ENCODE results near the gene TMEM40. TPM values are rescaled to one million over a fixed set of nuclear protein-coding genes. Genes with fewer than 3 reads are reported as not detected.
A peak's percentile ranks its signal among the peaks of the same experiment; 100 is the strongest.
"Not testable (repeated sequence)": the region's sequence is repeated elsewhere in the genome, so short reads cannot be mapped to it uniquely, and the experiment has no call there.

TMEM40 gene
- total RNA-seq (2014; rRNA removed; shearing (Covaris generic)): not detected in 2 replicates

- DNase-seq (ENCODE audit: low spot score): peak; percentile 61
Measured at GRCh38 chr3:12759097-12759679, at the start of gene TMEM40. Gene TMEM40 (minus strand): TSS chr3:12759259. CDS start chr3:12749832, 9,427 bp downstream.

GRCh38 chr3:12808587-12808986 lies 49.5 kb upstream of the TMEM40 start:
- DNase-seq (ENCODE audit: low spot score): no peak

- DNase-seq (ENCODE audit: low spot score): no peak
Measured at GRCh38 chr3:12807601-12808359, 48.7 kb upstream of the TMEM40 start.

GRCh38 chr3:12807066-12807465 lies 48.0 kb upstream of the TMEM40 start:
- no peak for DNase-seq (ENCODE audit: low spot score)

GRCh38 chr3:12803371-12803770 lies 44.3 kb upstream of the TMEM40 start:
- no peak for DNase-seq (ENCODE audit: low spot score)

- no peak for DNase-seq (ENCODE audit: low spot score)
Measured at GRCh38 chr3:12799525-12800440, 40.7 kb upstream of the TMEM40 start.

- no peak for DNase-seq (ENCODE audit: low spot score)
Measured at GRCh38 chr3:12798559-12799179, 39.6 kb upstream of the TMEM40 start.

- DNase-seq (ENCODE audit: low spot score): no peak
Measured at GRCh38 chr3:12797892-12798558, 39.0 kb upstream of the TMEM40 start.

- DNase-seq (ENCODE audit: low spot score): no peak
Measured at GRCh38 chr3:12797124-12797891, 38.2 kb upstream of the TMEM40 start.

GRCh38 chr3:12796171-12797123 lies 37.4 kb upstream of the TMEM40 start, which contains the start of gene CAND2:
Gene CAND2 (plus strand): TSS chr3:12796680. CDS start chr3:12796721, 41 bp downstream.
- DNase-seq (ENCODE audit: low spot score): no peak

GRCh38 chr3:12793701-12794100 lies 34.6 kb upstream of the TMEM40 start:
- DNase-seq (ENCODE audit: low spot score): no peak

- no peak for DNase-seq (ENCODE audit: low spot score)
Measured at GRCh38 chr3:12791430-12791829, 32.4 kb upstream of the TMEM40 start.

- DNase-seq (ENCODE audit: low spot score): not testable (repeated sequence)
Measured at GRCh38 chr3:12787967-12788690, 29.1 kb upstream of the TMEM40 start.

- DNase-seq (ENCODE audit: low spot score): peak; percentile 36
Measured at GRCh38 chr3:12787346-12787745, 28.3 kb upstream of the TMEM40 start.

GRCh38 chr3:12785096-12785495 lies 26.0 kb upstream of the TMEM40 start:
- DNase-seq (ENCODE audit: low spot score): no peak

GRCh38 chr3:12782172-12782815 lies 23.2 kb upstream of the TMEM40 start:
- no peak for DNase-seq (ENCODE audit: low spot score)

GRCh38 chr3:12780751-12781150 lies 21.7 kb upstream of the TMEM40 start:
- no peak for DNase-seq (ENCODE audit: low spot score)

- DNase-seq (ENCODE audit: low spot score): no peak
Measured at GRCh38 chr3:12777171-12777570, 18.1 kb upstream of the TMEM40 start.

Data from HT-29 (cell line).